ENCODE measurements around the gene TOR4A. TPM values are rescaled to one million over a fixed set of nuclear protein-coding genes. Genes with fewer than 3 reads are reported as not detected.

Gene TOR4A
- total and polyA plus RNA-seq, 9 of the 15 experiments (the other 6 are each of a cell fraction or from before 2014, with no cell fraction given): 3.9 to 49.2 (median 8.8) TPM

DNA sequence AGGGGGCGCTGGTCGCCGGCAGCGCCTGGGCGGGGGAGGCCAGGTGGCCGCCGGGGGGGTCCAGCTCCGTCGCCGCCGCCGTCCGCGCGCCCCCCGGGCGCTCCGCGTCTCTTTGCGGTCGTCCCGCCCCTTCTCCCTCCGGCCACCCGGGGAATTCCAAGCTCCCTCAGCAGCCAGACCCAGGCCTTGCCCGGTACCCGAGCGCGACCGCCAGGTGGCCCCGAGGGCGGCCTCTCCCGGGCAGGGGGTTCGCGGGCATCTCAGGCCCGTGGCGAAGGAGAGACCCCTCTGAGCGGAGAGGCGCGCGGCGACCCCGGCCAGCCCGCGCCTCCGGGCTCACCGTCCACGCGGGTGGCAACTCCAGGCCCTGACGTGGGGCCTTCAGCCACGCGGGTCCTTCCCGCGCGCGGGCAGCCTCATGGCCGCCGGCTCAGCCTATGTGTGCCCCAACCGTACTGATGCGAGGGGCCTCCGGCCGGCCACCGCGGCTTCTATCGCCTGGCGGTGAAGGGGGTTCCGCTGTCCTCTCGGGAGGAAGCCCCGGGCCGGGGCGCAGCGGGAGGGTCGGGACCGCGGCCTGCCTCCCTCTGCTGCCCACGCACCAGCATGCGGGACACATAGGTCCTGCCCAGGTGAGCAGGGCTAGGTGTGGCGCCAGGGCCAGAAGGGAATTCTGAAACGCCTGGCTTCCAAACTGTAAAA, 25.1 kb downstream of the TOR4A start (continued):
- TF ChIP-seq, protein P1, sequence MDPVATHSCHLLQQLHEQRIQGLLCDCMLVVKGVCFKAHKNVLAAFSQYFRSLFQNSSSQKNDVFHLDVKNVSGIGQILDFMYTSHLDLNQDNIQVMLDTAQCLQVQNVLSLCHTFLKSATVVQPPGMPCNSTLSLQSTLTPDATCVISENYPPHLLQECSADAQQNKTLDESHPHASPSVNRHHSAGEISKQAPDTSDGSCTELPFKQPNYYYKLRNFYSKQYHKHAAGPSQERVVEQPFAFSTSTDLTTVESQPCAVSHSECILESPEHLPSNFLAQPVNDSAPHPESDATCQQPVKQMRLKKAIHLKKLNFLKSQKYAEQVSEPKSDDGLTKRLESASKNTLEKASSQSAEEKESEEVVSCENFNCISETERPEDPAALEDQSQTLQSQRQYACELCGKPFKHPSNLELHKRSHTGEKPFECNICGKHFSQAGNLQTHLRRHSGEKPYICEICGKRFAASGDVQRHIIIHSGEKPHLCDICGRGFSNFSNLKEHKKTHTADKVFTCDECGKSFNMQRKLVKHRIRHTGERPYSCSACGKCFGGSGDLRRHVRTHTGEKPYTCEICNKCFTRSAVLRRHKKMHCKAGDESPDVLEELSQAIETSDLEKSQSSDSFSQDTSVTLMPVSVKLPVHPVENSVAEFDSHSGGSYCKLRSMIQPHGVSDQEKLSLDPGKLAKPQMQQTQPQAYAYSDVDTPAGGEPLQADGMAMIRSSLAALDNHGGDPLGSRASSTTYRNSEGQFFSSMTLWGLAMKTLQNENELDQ (CRISPR knock-in tag; IDR thresholded peaks at IDR 0.05; ENCODE audit: borderline replicate concordance): peak; percentile 95; the same call in 1 of the 2 replicates
- TF ChIP-seq, protein P2, sequence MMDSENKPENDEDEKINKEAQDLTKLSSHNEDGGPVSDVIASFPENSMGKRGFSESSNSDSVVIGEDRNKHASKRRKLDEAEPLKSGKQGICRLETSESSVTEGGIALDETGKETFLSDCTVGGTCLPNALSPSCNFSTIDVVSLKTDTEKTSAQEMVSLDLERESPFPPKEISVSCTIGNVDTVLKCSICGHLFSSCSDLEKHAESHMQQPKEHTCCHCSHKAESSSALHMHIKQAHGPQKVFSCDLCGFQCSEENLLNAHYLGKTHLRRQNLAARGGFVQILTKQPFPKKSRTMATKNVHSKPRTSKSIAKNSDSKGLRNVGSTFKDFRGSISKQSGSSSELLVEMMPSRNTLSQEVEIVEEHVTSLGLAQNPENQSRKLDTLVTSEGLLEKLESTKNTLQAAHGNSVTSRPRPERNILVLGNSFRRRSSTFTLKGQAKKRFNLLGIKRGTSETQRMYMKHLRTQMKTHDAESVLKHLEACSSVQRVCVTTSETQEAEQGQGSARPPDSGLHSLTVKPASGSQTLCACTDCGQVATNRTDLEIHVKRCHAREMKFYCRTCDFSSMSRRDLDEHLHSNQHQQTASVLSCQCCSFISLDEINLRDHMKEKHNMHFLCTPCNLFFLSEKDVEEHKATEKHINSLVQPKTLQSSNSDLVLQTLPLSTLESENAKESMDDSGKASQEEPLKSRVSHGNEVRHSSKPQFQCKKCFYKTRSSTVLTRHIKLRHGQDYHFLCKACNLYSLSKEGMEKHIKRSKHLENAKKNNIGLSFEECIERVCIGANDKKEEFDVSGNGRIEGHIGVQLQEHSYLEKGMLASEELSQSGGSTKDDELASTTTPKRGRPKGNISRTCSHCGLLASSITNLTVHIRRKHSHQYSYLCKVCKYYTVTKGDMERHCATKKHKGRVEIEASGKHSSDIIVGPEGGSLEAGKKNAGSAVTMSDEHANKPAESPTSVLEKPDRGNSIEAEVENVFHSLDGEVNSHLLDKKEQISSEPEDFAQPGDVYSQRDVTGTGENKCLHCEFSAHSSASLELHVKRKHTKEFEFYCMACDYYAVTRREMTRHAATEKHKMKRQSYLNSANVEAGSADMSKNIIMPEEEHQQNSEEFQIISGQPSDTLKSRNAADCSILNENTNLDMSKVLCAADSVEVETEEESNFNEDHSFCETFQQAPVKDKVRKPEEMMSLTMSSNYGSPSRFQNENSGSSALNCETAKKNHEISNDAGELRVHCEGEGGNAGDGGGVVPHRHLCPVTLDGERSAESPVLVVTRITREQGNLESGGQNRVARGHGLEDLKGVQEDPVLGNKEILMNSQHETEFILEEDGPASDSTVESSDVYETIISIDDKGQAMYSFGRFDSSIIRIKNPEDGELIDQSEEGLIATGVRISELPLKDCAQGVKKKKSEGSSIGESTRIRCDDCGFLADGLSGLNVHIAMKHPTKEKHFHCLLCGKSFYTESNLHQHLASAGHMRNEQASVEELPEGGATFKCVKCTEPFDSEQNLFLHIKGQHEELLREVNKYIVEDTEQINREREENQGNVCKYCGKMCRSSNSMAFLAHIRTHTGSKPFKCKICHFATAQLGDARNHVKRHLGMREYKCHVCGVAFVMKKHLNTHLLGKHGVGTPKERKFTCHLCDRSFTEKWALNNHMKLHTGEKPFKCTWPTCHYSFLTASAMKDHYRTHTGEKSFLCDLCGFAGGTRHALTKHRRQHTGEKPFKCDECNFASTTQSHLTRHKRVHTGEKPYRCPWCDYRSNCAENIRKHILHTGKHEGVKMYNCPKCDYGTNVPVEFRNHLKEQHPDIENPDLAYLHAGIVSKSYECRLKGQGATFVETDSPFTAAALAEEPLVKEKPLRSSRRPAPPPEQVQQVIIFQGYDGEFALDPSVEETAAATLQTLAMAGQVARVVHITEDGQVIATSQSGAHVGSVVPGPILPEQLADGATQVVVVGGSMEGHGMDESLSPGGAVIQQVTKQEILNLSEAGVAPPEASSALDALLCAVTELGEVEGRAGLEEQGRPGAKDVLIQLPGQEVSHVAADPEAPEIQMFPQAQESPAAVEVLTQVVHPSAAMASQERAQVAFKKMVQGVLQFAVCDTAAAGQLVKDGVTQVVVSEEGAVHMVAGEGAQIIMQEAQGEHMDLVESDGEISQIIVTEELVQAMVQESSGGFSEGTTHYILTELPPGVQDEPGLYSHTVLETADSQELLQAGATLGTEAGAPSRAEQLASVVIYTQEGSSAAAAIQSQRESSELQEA (IDR thresholded peaks at IDR 0.05; ENCODE audit: low read depth): no peak
- TF ChIP-seq, protein P3, sequence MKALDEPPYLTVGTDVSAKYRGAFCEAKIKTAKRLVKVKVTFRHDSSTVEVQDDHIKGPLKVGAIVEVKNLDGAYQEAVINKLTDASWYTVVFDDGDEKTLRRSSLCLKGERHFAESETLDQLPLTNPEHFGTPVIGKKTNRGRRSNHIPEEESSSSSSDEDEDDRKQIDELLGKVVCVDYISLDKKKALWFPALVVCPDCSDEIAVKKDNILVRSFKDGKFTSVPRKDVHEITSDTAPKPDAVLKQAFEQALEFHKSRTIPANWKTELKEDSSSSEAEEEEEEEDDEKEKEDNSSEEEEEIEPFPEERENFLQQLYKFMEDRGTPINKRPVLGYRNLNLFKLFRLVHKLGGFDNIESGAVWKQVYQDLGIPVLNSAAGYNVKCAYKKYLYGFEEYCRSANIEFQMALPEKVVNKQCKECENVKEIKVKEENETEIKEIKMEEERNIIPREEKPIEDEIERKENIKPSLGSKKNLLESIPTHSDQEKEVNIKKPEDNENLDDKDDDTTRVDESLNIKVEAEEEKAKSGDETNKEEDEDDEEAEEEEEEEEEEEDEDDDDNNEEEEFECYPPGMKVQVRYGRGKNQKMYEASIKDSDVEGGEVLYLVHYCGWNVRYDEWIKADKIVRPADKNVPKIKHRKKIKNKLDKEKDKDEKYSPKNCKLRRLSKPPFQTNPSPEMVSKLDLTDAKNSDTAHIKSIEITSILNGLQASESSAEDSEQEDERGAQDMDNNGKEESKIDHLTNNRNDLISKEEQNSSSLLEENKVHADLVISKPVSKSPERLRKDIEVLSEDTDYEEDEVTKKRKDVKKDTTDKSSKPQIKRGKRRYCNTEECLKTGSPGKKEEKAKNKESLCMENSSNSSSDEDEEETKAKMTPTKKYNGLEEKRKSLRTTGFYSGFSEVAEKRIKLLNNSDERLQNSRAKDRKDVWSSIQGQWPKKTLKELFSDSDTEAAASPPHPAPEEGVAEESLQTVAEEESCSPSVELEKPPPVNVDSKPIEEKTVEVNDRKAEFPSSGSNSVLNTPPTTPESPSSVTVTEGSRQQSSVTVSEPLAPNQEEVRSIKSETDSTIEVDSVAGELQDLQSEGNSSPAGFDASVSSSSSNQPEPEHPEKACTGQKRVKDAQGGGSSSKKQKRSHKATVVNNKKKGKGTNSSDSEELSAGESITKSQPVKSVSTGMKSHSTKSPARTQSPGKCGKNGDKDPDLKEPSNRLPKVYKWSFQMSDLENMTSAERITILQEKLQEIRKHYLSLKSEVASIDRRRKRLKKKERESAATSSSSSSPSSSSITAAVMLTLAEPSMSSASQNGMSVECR (CRISPR knock-in tag; IDR thresholded peaks at IDR 0.05): peak; percentile 71
- TF ChIP-seq HMGN3 (IDR thresholded peaks at IDR 0.05; ENCODE audit: borderline replicate concordance, extremely low read depth, insufficient read length, low read depth, low read length): peak; percentile 31
- peak; percentile 92 for TF ChIP-seq NR3C1 (CRISPR knock-in tag; IDR thresholded peaks at IDR 0.05)
- no peak for TF ChIP-seq ZNF561 (CRISPR knock-in tag; conservative IDR thresholded peaks at IDR 0.05)
- TF ChIP-seq, protein P4, sequence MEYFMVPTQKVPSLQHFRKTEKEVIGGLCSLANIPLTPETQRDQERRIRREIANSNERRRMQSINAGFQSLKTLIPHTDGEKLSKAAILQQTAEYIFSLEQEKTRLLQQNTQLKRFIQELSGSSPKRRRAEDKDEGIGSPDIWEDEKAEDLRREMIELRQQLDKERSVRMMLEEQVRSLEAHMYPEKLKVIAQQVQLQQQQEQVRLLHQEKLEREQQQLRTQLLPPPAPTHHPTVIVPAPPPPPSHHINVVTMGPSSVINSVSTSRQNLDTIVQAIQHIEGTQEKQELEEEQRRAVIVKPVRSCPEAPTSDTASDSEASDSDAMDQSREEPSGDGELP (CRISPR knock-in tag; IDR thresholded peaks at IDR 0.05; ENCODE audit: borderline replicate concordance): peak; percentile 43; the same call in 1 of the 2 replicates
- TF ChIP-seq CC2D1A (IDR thresholded peaks at IDR 0.05): no peak
- no peak for TF ChIP-seq JUN (IDR thresholded peaks at IDR 0.05; ENCODE audit: borderline replicate concordance, low read depth, low read length)
- 0 out of 2 replicates have a peak, but pooled peaks have one; percentile 7 for TF ChIP-seq JUN (CRISPR knock-in tag; IDR thresholded peaks at IDR 0.05; ENCODE audit: borderline replicate concordance)
